AML-193 (cell line): ENCODE measurements around the gene FBXO44.

ENCODE experiments used
- DNase-seq, 2 experiments: peaks; one replicate each; lab custom pipeline; 2025; lab: John Stamatoyannopoulos, UW

FBXO44 gene

GRCh38 chr1:11640101-11640500 is 14.6 kb upstream of the FBXO44 start:
- DNase-seq: no peak

- DNase-seq: no peak
Measured at GRCh38 chr1:11640944-11641343, 13.7 kb upstream of the FBXO44 start.

GRCh38 chr1:11641776-11642305 is 12.8 kb upstream of the FBXO44 start:
- no peak for DNase-seq

GRCh38 chr1:11642418-11643017 is 12.2 kb upstream of the FBXO44 start:
- peak; percentile 37 to 39 for DNase-seq

GRCh38 chr1:11643782-11644181 is 10.9 kb upstream of the FBXO44 start:
- DNase-seq: no peak

- no peak for DNase-seq
Measured at GRCh38 chr1:11645270-11645669, 9.4 kb upstream of the FBXO44 start.

GRCh38 chr1:11645670-11646265 is 8.9 kb upstream of the FBXO44 start:
- DNase-seq: peak; percentile 60 to 65

- no peak for DNase-seq
Measured at GRCh38 chr1:11646317-11646716, 8.4 kb upstream of the FBXO44 start.

- no peak for DNase-seq
Measured at GRCh38 chr1:11647333-11647732, 7.3 kb upstream of the FBXO44 start.

GRCh38 chr1:11648039-11648438 is 6.6 kb upstream of the FBXO44 start:
- DNase-seq: no peak

GRCh38 chr1:11648732-11649158 is 5.9 kb upstream of the FBXO44 start:
- no peak for DNase-seq

- DNase-seq: no peak
Measured at GRCh38 chr1:11649237-11649623, 5.4 kb upstream of the FBXO44 start.

- DNase-seq: no peak
Measured at GRCh38 chr1:11649624-11650330, 4.9 kb upstream of the FBXO44 start.

GRCh38 chr1:11650331-11650991 is 4.2 kb upstream of the FBXO44 start:
- DNase-seq: peak; percentile 30 to 50

- DNase-seq: no peak
Measured at GRCh38 chr1:11651017-11651416, 3.7 kb upstream of the FBXO44 start.

- no peak for DNase-seq
Measured at GRCh38 chr1:11652203-11652780, 2.4 kb upstream of the FBXO44 start.

GRCh38 chr1:11653101-11653860 is 1.4 kb upstream of the FBXO44 start:
- DNase-seq: no peak

- no peak for DNase-seq
Measured at GRCh38 chr1:11653861-11654136, 878 bp upstream of the FBXO44 start.

GRCh38 chr1:11654939-11655808 is 497 bp downstream of the FBXO44 start:
- no peak for DNase-seq

- DNase-seq: no peak
Measured at GRCh38 chr1:11657654-11658053, 3.0 kb downstream of the FBXO44 start.

GRCh38 chr1:11658542-11658941 is 3.9 kb downstream of the FBXO44 start:
- no peak for DNase-seq
